HG03342 (cell line): ENCODE results near the gene ZSCAN9.
A peak's percentile ranks its signal among the peaks of the same experiment; 100 is the strongest.

Source experiments
- ATAC-seq: cut with Tn5 transposase; IDR thresholded peaks from one replicate; pipeline ENCODE4 v1.9.1; 2021; ENCODE audit warnings: mild to moderate bottlenecking, moderate library complexity; ENCODE audit not compliant: unreplicated experiment

The ZSCAN9 gene

DNA sequence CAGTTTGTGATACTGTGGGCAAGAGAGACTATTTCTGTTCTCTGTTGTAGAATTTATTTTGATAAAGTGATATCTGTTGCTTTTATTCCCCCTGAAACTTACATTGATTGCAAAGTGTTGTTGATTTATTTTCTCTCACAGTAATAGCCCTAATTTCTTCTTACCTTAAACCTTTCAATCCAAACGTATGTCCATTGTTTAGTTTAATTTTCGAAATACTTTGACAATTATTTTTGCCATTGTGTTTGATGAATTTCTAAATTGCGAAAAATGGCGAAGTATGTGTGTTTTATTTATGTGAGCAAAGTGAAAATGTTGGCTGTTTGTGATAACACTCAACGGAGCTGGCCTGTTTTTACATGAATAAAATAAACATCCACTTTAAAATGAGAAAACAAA is 41.5 kb downstream of the ZSCAN9 start:
- ATAC-seq = no peak

DNA sequence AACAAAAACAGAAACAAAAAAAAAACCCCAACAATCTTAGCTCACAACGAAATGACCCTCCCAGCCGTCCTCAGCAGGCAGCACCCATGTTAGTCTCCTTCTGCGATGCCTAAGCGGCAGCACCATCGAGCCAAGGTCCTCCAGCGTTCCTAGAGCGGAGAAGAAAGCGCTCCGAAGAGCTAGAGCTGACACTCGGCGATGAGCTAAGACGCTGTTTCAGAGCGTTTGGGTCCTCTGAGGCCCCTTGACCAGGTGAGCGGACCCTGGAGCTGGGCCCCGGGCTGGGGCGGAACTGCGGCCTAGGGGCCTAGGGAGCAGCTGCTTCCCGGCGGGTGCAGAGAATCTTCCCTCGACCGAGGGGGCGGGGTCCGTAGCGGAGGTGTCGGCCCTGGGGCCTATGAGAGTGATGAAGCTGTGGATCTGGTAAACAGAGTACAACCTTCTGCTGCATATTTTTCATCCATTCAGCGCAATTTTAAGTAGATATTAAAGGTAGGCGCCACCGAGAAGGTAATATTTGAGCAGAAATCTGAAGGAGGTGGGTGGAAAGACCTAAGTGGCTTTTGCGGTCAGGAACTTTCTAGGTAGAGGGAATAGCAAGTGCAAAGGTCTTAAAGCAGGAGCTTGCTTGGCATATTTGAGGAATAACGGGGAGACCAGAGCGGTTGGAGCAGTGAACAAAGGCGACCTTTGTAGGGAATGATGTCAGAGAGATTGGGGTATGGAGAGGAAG is 42.1 kb downstream of the ZSCAN9 start, which contains the start of gene ZSCAN26:
Gene ZSCAN26 (plus strand): TSS at position 182 of the 733 bp plus-strand sequence. CDS start 4,777 bp downstream, outside the sequence.
- ATAC-seq = peak; percentile 92

- no peak for ATAC-seq
Measured at GRCh38 chr6:28267695-28268059, 42.6 kb downstream of the ZSCAN9 start.

DNA sequence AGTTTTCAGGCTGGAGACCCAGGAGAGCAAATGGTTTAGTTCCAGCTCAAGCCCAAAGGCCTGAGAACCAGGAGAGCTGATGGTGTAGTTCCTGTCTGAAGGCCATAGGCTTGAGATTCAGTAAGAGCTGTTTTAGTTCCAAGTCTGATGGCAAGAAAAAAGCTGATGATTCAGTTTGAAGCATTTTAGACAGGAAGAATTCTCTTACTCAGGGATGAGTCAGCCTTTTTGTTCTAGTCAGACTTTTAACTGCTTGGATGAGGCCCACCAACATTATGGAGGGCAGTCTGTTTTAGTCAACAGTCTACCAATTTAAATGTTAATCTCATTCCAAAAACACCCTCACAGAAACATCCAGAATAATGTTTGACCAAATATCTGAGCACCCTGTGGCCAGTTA is 44.4 kb downstream of the ZSCAN9 start:
- ATAC-seq = no peak

GRCh38 chr6:28274888-28275287 is 49.8 kb downstream of the ZSCAN9 start:
- ATAC-seq = no peak

DNA sequence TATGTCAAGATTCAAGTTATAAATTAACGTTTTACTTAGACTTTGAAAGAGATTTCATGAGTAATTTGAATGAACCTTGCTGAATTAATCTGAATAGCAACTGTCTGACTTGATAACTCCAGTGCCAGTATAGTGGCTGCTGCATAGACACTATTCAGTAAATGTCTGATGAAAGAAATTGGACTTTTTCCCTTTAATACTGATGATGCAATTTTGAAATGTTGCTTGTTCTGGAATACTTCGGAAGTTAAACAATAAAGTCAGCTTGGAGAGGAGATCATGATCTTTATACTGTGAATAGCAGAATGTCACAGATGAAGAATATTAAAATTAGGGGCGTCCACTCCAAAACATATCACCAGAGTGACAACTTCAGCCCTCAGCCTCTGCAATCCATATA is 52.7 kb downstream of the ZSCAN9 start:
- no peak for ATAC-seq

GRCh38 chr6:28280595-28281287 is 55.7 kb downstream of the ZSCAN9 start:
- no peak for ATAC-seq

DNA sequence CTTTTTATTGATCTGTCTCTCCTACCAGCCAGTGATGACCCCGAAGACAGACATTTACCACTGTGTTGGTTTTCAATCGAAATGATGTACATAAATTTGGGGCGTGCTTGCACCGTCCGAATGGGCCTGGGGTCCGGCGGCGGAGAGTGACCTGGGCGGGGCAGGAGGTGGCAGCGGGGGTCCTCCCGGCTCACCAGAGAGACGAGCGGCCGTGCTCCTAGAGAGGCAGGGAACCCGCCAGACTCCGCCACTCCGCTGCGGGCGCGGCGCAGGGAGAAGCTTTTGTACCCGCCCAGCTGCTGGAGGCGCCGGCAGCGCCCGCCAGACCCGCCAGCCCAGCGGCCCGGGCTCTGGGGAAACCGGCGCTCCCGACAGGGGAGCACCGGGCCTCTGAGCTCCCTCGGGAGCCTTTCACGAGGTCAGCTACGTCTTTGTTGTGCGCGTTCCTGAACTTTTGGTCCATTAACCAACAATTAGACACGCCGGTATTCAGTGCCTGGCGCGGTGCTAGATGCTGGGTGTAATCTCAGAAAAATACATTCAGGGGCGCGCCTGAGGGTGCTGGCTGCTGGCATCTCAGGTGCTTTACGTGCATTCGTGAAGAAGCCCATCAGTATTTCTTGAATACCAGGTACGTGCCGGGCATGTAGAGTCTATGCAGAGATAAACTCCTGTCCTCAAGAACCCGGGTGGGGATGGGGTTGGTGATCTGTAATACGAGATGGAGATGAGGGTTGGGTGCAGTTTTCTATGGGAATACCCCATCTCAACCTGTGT is 56.4 kb downstream of the ZSCAN9 start, which contains the start of gene PGBD1:
Gene PGBD1 (plus strand): TSS at position 285 of the 777 bp plus-strand sequence. CDS start 2,242 bp downstream, outside the sequence.
- ATAC-seq = peak; percentile 78

- ATAC-seq = no peak
Measured at GRCh38 chr6:28282926-28283325, 57.9 kb downstream of the ZSCAN9 start.
